Osteocyte (in vitro differentiated cells): Measurements from ENCODE around the gene TMPRSS12. TPM values are rescaled to one million over a fixed set of nuclear protein-coding genes. Genes with fewer than 3 reads are reported as not detected.
"Not testable (repeated sequence)": the region's sequence is repeated elsewhere in the genome, so short reads cannot be mapped to it uniquely, and the experiment has no call there.

Experiments
- DNase-seq: peaks from one replicate; pipeline ENCODE4 v3.0.0; 2021; ENCODE audit warnings: mixed read lengths; ENCODE audit not compliant: unreplicated experiment; ENCODE audit errors: extremely low spot score
- H3K27ac Mint-ChIP-seq: one replicate; pipeline ENCODE4 v1.8.0; 2021; ENCODE audit warnings: mild to moderate bottlenecking, mixed read lengths; ENCODE audit not compliant: unreplicated experiment
- H3K27me3 Mint-ChIP-seq: one replicate; pipeline ENCODE4 v1.8.0; 2021; ENCODE audit warnings: mixed read lengths; ENCODE audit not compliant: unreplicated experiment
- H3K36me3 Mint-ChIP-seq: one replicate; pipeline ENCODE4 v1.8.0; 2021; ENCODE audit warnings: mixed read lengths; ENCODE audit not compliant: unreplicated experiment
- H3K4me1 Mint-ChIP-seq: one replicate; pipeline ENCODE4 v1.8.0; 2021; ENCODE audit warnings: mixed read lengths; ENCODE audit not compliant: unreplicated experiment
- H3K4me3 Mint-ChIP-seq: one replicate; pipeline ENCODE4 v1.8.0; 2021; ENCODE audit warnings: mild to moderate bottlenecking, moderate library complexity, mixed read lengths; ENCODE audit not compliant: unreplicated experiment
- H3K9me3 Mint-ChIP-seq: one replicate; pipeline ENCODE4 v1.8.0; 2021; ENCODE audit warnings: mixed read lengths; ENCODE audit not compliant: unreplicated experiment
- total RNA-seq: library from RNA; stranded (reverse); gene quantifications from 2 replicates; pipeline ENCODE4 v1.2.1, GENCODE V29; 2021
- TF ChIP-seq, protein P1 (sequence below): fragments of 200-600 bp; sonication (generic); IDR thresholded peaks from 2 replicates; pipeline ENCODE4 v1.5.0; 2021; ENCODE audit warnings: antibody characterized with exemption, mild to moderate bottlenecking, moderate library complexity

Gene TMPRSS12
- total RNA-seq, 1 donor from 2014 or later = not detected

GRCh38 chr12:50845021-50845647, 2.4 kb downstream of the TMPRSS12 start:
- no peak for DNase-seq
- H3K9me3 Mint-ChIP-seq = peaks cover 8% of the 10 kb centered on the region
- TF ChIP-seq, protein P1, sequence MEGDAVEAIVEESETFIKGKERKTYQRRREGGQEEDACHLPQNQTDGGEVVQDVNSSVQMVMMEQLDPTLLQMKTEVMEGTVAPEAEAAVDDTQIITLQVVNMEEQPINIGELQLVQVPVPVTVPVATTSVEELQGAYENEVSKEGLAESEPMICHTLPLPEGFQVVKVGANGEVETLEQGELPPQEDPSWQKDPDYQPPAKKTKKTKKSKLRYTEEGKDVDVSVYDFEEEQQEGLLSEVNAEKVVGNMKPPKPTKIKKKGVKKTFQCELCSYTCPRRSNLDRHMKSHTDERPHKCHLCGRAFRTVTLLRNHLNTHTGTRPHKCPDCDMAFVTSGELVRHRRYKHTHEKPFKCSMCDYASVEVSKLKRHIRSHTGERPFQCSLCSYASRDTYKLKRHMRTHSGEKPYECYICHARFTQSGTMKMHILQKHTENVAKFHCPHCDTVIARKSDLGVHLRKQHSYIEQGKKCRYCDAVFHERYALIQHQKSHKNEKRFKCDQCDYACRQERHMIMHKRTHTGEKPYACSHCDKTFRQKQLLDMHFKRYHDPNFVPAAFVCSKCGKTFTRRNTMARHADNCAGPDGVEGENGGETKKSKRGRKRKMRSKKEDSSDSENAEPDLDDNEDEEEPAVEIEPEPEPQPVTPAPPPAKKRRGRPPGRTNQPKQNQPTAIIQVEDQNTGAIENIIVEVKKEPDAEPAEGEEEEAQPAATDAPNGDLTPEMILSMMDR = no peak
- H3K4me1 Mint-ChIP-seq = no peaks in the 10 kb centered on the region
- no peak overlapping the region for H3K4me3 Mint-ChIP-seq
- H3K27me3 Mint-ChIP-seq = peaks cover 32% of the 10 kb centered on the region
- H3K27ac Mint-ChIP-seq = no peak overlapping the region
- H3K36me3 Mint-ChIP-seq = no peaks in the 10 kb centered on the region

- H3K27me3 Mint-ChIP-seq = peaks cover 51% of the 10 kb centered on the region
- DNase-seq = no peak
- TF ChIP-seq, protein P1 = no peak
- H3K36me3 Mint-ChIP-seq = peaks cover 2% of the 10 kb centered on the region
- no peak overlapping the region for H3K27ac Mint-ChIP-seq
- no peak overlapping the region for H3K4me3 Mint-ChIP-seq
- H3K4me1 Mint-ChIP-seq = no peaks in the 10 kb centered on the region
- peaks cover 4% of the 10 kb centered on the region for H3K9me3 Mint-ChIP-seq
Observed at GRCh38 chr12:50848963-50849362, 6.2 kb downstream of the TMPRSS12 start.

DNA sequence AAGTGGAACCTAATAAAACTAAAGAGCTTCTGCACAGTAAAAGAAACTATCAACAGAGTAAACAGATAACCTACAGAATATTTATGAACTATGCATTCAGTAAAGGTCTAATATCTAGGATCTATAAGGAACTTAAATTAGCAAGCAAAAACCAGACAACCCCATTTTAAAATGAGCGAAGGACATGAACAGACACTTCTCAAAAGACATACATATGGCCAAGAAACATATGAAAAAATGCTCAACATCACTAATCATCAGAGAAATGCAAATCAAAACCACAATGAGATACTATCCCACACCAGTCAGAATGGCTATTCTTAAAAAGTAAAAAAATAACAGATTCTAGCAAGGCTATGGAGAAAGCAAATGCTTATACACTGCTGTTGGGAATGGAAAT, 12.5 kb downstream of the TMPRSS12 start:
- H3K27ac Mint-ChIP-seq = not testable (repeated sequence)

DNA sequence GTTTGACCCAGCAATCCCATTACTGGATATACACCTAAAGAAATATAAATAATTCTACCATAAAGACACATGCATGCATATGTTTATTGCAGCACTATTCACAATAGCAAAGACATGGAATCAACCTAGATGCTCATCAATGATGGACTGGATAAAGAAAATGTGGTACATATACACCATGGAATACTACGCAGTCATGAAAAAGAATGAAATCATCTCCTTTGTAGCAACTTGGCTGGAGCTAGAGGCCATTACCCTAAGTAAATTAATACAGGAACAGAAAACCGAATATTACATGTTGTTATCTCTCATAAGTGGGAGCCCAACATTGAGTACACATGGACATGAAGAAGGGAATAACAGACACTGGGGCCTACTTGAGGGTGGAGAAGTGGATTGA, 13.0 kb downstream of the TMPRSS12 start:
- H3K27ac Mint-ChIP-seq, H3K4me3 Mint-ChIP-seq, H3K36me3 Mint-ChIP-seq, H3K4me1 Mint-ChIP-seq, DNase-seq: not testable (repeated sequence)
- H3K27me3 Mint-ChIP-seq = peaks cover 62% of the 10 kb centered on the region
- H3K9me3 Mint-ChIP-seq = peaks cover 16% of the 10 kb centered on the region

More for the DNA sequence above, 12.5 kb downstream of the TMPRSS12 start:
- H3K9me3 Mint-ChIP-seq = peaks cover 16% of the 10 kb centered on the region
- H3K4me3 Mint-ChIP-seq, H3K36me3 Mint-ChIP-seq, DNase-seq, H3K4me1 Mint-ChIP-seq: not testable (repeated sequence)
- peaks cover 62% of the 10 kb centered on the region for H3K27me3 Mint-ChIP-seq

DNA sequence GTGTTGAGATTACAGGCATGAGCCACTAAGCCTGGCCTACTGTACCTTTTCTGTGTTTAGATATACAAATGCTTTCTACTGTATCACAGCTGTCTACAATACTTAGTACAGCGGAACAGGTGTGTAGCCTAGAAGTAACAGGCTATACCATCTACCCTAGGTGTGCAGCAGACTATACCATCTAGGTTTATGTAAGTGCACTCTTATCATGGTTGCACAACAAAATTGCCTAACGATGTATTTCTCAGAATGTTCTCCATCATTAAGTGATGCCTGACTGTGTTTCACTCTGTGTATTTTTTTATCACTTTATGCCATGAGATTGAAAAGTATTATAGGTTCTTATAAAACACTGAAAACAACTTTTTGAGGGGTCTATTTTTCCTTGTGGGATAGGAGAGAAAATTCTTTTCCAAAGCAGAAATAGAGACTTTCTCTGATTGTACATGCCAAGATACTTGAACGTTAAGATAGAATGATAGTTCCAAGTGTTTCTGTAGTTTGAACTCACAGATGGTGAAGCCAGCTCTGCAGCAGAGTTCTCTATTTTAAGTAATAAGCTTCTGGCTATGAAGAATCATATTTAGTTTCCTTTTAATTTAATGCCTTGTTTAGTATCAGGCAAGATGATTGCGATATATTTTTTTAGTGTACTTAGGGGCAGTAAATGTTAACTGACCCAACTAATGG, 17.0 kb downstream of the TMPRSS12 start:
- DNase-seq = no peak
- H3K9me3 Mint-ChIP-seq = peaks cover 10% of the 10 kb centered on the region
- no peak overlapping the region for H3K4me3 Mint-ChIP-seq
- no peak overlapping the region for H3K27ac Mint-ChIP-seq
- peaks cover 3% of the 10 kb centered on the region for H3K4me1 Mint-ChIP-seq
- H3K36me3 Mint-ChIP-seq = no peaks in the 10 kb centered on the region
- TF ChIP-seq, protein P1 = no peak
- peaks cover 23% of the 10 kb centered on the region for H3K27me3 Mint-ChIP-seq

GRCh38 chr12:50862316-50862715, 19.6 kb downstream of the TMPRSS12 start:
- Mint-ChIP-seq H3K36me3 (no peaks in the 10 kb centered on the region), H3K4me1 (peaks cover 3% of the 10 kb centered on the region), H3K9me3 (peaks cover 13% of the 10 kb centered on the region), H3K4me3 (no peak overlapping the region), H3K27ac (no peak overlapping the region), H3K27me3 (peaks cover 16% of the 10 kb centered on the region)
- TF ChIP-seq, protein P1 = no peak
- no peak for DNase-seq
